Transverse colon (tissue), 4 donors: ENCODE results near the gene NCBP1.

Experiments used
- EP300 ChIP-seq: sonication (generic); formaldehyde crosslinking; IDR thresholded peaks from one replicate; pipeline ENCODE4 v1.6.1; 2017; ENCODE audit warnings: antibody characterized with exemption, low read depth
- POLR2A ChIP-seq: fragments of 450-650 bp; IDR thresholded peaks from one replicate; pipeline ENCODE4 v1.6.1; 2016; ENCODE audit warnings: antibody characterized with exemption, mild to moderate bottlenecking, moderate library complexity
- POLR2AphosphoS5 ChIP-seq, 3 donors: sonication (generic); formaldehyde crosslinking; IDR thresholded peaks; one replicate each; pipeline ENCODE4 v1.6.1; 2016; ENCODE audit warnings: antibody characterized with exemption in 3 of 3
- TF ChIP-seq, protein P1 (sequence below), 5 experiments: fragments of 200-600 bp in 3 of 5; fragments of 450-650 bp in 2 of 5; sonication (generic) in 3 of 5; IDR thresholded peaks; 1 replicate in 2 of 5; 2 replicates in 3 of 5; pipeline ENCODE4 v1.5.1; 2016 to 2017; ENCODE audit warnings: antibody characterized with exemption in 5 of 5, inconsistent platforms in 3 of 5, mild to moderate bottlenecking in 2 of 5, moderate library complexity in 1 of 5

DNA sequence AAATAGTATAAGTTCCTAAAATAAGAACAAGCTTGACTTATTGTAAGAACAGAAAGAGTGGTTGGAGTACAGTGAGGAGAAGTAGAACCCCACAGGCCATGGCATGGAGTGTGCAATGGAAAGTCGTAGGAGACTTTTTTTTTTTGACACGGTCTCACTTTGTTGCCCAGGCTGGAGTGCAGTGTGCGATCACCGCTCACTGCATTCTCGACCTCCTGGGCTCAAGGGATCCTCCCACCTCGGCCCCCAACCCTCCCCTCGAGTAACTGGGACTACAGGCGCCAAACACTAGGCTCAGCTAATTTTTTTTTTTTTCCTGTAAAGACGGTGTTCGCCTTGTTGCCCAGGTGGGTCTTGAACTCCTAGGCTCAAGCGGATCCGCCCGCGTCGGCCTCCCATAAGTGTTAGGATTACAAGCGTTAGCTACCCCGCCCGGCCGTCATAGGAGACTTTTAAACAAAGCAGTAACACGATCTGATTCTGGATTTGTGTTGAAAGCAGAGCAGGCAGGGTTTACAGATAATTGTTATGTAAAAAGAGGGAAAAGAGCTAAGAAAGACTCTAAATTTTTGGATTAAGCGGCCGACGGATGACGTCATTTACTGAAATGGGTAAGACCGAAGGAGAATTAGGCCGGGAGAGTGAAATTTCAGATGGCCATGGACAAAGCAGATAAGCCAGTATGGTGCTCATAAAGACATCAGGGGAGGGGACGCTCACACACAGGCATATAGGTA is 1.2 kb upstream of the NCBP1 start:
- TF ChIP-seq, protein P1, sequence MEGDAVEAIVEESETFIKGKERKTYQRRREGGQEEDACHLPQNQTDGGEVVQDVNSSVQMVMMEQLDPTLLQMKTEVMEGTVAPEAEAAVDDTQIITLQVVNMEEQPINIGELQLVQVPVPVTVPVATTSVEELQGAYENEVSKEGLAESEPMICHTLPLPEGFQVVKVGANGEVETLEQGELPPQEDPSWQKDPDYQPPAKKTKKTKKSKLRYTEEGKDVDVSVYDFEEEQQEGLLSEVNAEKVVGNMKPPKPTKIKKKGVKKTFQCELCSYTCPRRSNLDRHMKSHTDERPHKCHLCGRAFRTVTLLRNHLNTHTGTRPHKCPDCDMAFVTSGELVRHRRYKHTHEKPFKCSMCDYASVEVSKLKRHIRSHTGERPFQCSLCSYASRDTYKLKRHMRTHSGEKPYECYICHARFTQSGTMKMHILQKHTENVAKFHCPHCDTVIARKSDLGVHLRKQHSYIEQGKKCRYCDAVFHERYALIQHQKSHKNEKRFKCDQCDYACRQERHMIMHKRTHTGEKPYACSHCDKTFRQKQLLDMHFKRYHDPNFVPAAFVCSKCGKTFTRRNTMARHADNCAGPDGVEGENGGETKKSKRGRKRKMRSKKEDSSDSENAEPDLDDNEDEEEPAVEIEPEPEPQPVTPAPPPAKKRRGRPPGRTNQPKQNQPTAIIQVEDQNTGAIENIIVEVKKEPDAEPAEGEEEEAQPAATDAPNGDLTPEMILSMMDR (IDR thresholded peaks at IDR 0.05) = no peak
- TF ChIP-seq POLR2A = no peak
- no peak for TF ChIP-seq EP300
- TF ChIP-seq POLR2AphosphoS5 (IDR thresholded peaks at IDR 0.05) = no peak
